Measurements from ENCODE around the gene CACNA2D4.

CACNA2D4 gene

DNA sequence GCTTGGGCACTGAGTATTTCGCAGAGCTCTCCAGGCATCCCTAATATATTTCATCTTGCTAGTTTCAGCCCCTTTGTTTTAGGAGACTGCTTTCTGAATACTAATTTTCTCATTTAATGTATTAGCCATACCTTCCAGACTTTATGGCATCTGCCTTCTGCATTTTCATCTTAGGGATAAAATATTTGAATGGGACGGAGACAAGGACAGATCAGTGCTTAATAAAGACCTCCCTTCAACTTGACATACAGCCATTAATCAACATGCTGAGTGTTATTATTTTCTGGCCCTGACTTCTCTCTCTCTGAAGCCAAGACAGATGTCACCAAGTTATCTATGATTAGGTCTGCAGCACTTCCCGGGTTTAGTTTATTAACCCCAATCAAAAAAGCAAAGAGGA, 42.4 kb downstream of the CACNA2D4 start:
- no peak overlapping the region for H2AFZ ChIP-seq (ENCODE audit: low read depth, low read length)
- no peak overlapping the region for H3K4me3 ChIP-seq (ENCODE audit: low read length)
- no peak overlapping the region for H3K9ac ChIP-seq (ENCODE audit: low read length)
- TF ChIP-seq, protein P1, sequence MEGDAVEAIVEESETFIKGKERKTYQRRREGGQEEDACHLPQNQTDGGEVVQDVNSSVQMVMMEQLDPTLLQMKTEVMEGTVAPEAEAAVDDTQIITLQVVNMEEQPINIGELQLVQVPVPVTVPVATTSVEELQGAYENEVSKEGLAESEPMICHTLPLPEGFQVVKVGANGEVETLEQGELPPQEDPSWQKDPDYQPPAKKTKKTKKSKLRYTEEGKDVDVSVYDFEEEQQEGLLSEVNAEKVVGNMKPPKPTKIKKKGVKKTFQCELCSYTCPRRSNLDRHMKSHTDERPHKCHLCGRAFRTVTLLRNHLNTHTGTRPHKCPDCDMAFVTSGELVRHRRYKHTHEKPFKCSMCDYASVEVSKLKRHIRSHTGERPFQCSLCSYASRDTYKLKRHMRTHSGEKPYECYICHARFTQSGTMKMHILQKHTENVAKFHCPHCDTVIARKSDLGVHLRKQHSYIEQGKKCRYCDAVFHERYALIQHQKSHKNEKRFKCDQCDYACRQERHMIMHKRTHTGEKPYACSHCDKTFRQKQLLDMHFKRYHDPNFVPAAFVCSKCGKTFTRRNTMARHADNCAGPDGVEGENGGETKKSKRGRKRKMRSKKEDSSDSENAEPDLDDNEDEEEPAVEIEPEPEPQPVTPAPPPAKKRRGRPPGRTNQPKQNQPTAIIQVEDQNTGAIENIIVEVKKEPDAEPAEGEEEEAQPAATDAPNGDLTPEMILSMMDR (IDR thresholded peaks at IDR 0.05; ENCODE audit: low read depth, low read length), result no peak
- TF ChIP-seq EZH2phosphoT487 (IDR thresholded peaks at IDR 0.05; ENCODE audit: low read depth), result no peak
- H3K27ac ChIP-seq (ENCODE audit: low read length), result no peak overlapping the region
- no peaks in the 10 kb centered on the region for H3K36me3 ChIP-seq (replicated peaks; ENCODE audit: low read depth, low read length)
- H4K20me1 ChIP-seq (ENCODE audit: insufficient read depth, low read length), result no peaks in the 10 kb centered on the region
- H3K9me3 ChIP-seq (ENCODE audit: insufficient read depth, low read length), result no peaks in the 10 kb centered on the region
- H3K4me1 ChIP-seq (ENCODE audit: low read length), result peaks cover 23% of the 10 kb centered on the region
- peaks cover 19% of the 10 kb centered on the region for H3K27me3 ChIP-seq (ENCODE audit: low read depth, low read length)
- H3K4me2 ChIP-seq (ENCODE audit: low read length), result no peak overlapping the region
- H3K79me2 ChIP-seq (ENCODE audit: low read length), result no peaks in the 10 kb centered on the region

DNA sequence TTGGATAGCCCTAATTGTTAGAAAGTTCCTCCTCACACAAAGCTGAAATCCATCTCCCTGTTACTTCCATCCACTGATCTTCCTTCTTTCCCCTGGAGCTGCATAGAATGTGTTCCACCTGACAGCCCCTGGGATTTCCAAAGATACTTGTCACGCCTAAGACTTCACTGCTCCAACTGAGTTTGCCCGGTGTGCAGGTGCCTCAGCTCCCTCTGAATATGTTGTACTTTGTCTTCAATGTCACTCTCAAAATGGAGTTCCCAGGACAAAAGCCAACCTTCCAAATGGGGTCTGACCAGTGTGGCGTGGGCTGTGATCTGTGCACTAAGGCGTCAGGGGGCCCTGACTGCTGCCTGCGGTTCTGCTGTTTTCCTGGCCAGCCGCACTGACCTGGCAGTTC, 42.8 kb downstream of the CACNA2D4 start:
- no peak overlapping the region for H3K4me2 ChIP-seq (ENCODE audit: low read length)
- H3K27me3 ChIP-seq (ENCODE audit: low read depth, low read length), result peaks cover 19% of the 10 kb centered on the region
- peaks cover 23% of the 10 kb centered on the region for H3K4me1 ChIP-seq (ENCODE audit: low read length)
- no peak overlapping the region for H2AFZ ChIP-seq (ENCODE audit: low read depth, low read length)
- H3K9me3 ChIP-seq (ENCODE audit: insufficient read depth, low read length), result no peaks in the 10 kb centered on the region
- TF ChIP-seq, protein P1 (IDR thresholded peaks at IDR 0.05; ENCODE audit: low read depth, low read length), result no peak
- no peak for TF ChIP-seq EZH2phosphoT487 (IDR thresholded peaks at IDR 0.05; ENCODE audit: low read depth)
- no peak overlapping the region for H3K27ac ChIP-seq (ENCODE audit: low read length)
- H3K36me3 ChIP-seq (replicated peaks; ENCODE audit: low read depth, low read length), result no peaks in the 10 kb centered on the region
- no peaks in the 10 kb centered on the region for H3K79me2 ChIP-seq (ENCODE audit: low read length)
- H3K9ac ChIP-seq (ENCODE audit: low read length), result no peak overlapping the region
- no peak overlapping the region for H3K4me3 ChIP-seq (ENCODE audit: low read length)
- H4K20me1 ChIP-seq (ENCODE audit: insufficient read depth, low read length), result no peaks in the 10 kb centered on the region

DNA sequence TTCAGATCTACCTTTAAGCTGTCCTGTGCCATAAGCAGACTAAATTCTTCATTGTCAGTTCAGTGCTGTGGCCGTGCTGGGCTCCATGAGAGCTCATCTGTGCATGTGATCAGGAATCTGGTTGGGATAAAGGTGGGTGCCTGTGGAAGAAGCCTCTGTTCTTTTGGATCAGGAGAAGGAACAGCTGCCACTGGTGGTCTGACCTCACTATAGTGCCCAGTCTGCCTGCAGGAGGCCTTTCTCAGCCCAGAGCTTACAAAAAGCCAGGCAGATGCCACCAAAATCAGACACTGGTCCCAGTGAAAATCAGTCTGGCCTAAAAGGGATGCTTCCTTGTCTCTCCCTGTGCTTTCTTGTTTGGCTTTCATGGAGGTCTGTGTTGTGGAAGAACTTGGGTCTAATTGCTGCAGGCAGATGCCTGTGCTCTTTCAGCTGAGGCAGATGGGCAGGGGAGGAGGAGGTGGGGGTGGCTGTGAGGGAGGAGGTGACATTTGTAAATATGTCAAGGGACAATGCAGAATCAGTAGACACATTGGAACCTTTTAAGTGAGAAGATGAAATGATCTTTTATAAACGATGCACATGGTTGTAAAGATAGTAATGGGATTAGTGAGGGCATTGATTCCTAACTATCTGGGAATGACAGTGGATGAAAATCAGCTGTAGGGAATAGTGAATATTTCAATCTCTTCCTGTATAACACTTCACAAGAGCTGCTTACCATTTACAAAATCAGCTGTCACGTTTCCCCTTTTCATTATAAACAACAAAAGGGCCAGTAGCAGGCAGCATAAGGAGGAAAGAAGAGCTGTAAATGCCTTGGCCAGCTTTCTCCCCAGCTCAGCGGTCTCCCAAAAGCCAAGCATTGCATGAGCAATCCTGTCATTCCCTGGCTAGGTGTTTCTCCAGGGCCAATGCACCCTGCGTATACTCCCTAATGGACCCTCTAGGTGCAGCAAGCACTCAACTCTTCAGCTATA, 44.6 kb downstream of the CACNA2D4 start:
- TF ChIP-seq EZH2phosphoT487 (IDR thresholded peaks at IDR 0.05; ENCODE audit: low read depth), result no peak
- TF ChIP-seq, protein P1 (IDR thresholded peaks at IDR 0.05; ENCODE audit: low read depth, low read length), result no peak
- H3K4me3 ChIP-seq (ENCODE audit: low read length), result no peak overlapping the region
- no peak overlapping the region for H2AFZ ChIP-seq (ENCODE audit: low read depth, low read length)
- no peaks in the 10 kb centered on the region for H4K20me1 ChIP-seq (ENCODE audit: insufficient read depth, low read length)
- H3K36me3 ChIP-seq (replicated peaks; ENCODE audit: low read depth, low read length), result no peaks in the 10 kb centered on the region
- H3K9me3 ChIP-seq (ENCODE audit: insufficient read depth, low read length), result no peaks in the 10 kb centered on the region
- H3K4me2 ChIP-seq (ENCODE audit: low read length), result no peak overlapping the region
- H3K27me3 ChIP-seq (ENCODE audit: low read depth, low read length), result peaks cover 25% of the 10 kb centered on the region
- H3K27ac ChIP-seq (ENCODE audit: low read length), result no peak overlapping the region
- H3K9ac ChIP-seq (ENCODE audit: low read length), result no peak overlapping the region
- H3K79me2 ChIP-seq (ENCODE audit: low read length), result no peaks in the 10 kb centered on the region
- H3K4me1 ChIP-seq (ENCODE audit: low read length), result peaks cover 23% of the 10 kb centered on the region

DNA sequence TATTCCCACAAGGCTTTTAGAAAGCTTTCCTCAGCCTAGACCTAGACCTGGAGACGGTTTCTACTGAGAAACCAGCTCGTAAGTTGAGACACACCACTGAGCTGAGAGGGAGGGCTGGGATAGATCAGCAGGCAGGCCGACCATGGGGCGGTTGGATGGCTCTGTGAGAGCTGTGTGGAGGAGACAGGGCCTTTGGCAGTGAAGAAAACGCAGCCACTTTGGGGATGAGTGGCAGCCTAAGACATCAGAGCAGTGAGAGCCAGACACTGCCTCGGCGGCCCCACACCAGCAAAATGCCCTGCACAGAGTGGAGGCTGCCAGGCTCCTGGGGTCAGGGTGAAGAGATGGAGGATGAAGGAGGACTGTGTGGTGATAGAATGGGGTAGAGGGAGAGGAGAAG, 46.0 kb downstream of the CACNA2D4 start:
- H3K9me3 ChIP-seq (ENCODE audit: insufficient read depth, low read length), result no peaks in the 10 kb centered on the region

More for the DNA sequence above, 46.0 kb downstream of the CACNA2D4 start:
- Histone ChIP-seq H3K4me1 (ENCODE audit: low read length) (peaks cover 18% of the 10 kb centered on the region), H3K4me3 (ENCODE audit: low read length) (no peak overlapping the region), H3K9ac (ENCODE audit: low read length) (no peak overlapping the region), H3K27ac (ENCODE audit: low read length) (no peak overlapping the region), H3K36me3 (replicated peaks; ENCODE audit: low read depth, low read length) (no peaks in the 10 kb centered on the region), H2AFZ (ENCODE audit: low read depth, low read length) (no peak overlapping the region), H3K79me2 (ENCODE audit: low read length) (no peaks in the 10 kb centered on the region), H4K20me1 (ENCODE audit: insufficient read depth, low read length) (no peaks in the 10 kb centered on the region), H3K27me3 (ENCODE audit: low read depth, low read length) (peaks cover 25% of the 10 kb centered on the region), H3K4me2 (ENCODE audit: low read length) (no peak overlapping the region)
- TF ChIP-seq EZH2phosphoT487 (IDR thresholded peaks at IDR 0.05; ENCODE audit: low read depth), result no peak
- TF ChIP-seq, protein P1 (IDR thresholded peaks at IDR 0.05; ENCODE audit: low read depth, low read length), result no peak
